K562 (cell line): ENCODE measurements around the gene ANKRD44. TPM values are rescaled to one million over a fixed set of nuclear protein-coding genes. Genes with fewer than 3 reads are reported as not detected.

ENCODE experiments used
- EP400 ChIP-seq: fragments of 450-650 bp; IDR thresholded peaks from 2 replicates; pipeline ENCODE4 v1.6.1; 2017; ENCODE audit warnings: antibody characterized with exemption, mild to moderate bottlenecking, moderate library complexity
- ESRRB ChIP-seq: fragments of 250-450 bp; sonication (Bioruptor Pico); IDR thresholded peaks from 2 replicates; pipeline ENCODE4 v1.5.0; 2020; ENCODE audit warnings: mild to moderate bottlenecking, moderate library complexity, borderline replicate concordance
- MEIS2 ChIP-seq: fragments of 450-650 bp; IDR thresholded peaks from 2 replicates; pipeline ENCODE4 v1.6.1; 2014; ENCODE audit warnings: mild to moderate bottlenecking; ENCODE audit not compliant: partially characterized antibody
- SAFB ChIP-seq: fragments of 200-400 bp; formaldehyde crosslinking; IDR thresholded peaks from 2 replicates; pipeline ENCODE4 v1.6.1; 2017; ENCODE audit warnings: low read depth, low read length, borderline replicate concordance
- TEAD2 ChIP-seq: fragments of 450-650 bp; IDR thresholded peaks from 2 replicates; pipeline ENCODE4 v1.6.1; 2016; ENCODE audit warnings: missing genetic modification characterization, control low read depth, missing compliant biosample characterization
- YY1 ChIP-seq, 3 experiments: IDR thresholded peaks; 2 replicates each; pipeline ENCODE4 v1.6.1; 2011; ENCODE audit warnings: low read length in 2 of 3, mild to moderate bottlenecking in 2 of 3, moderate library complexity in 2 of 3, borderline replicate concordance in 1 of 3, control low read depth in 1 of 3, low read depth in 1 of 3; ENCODE audit not compliant: insufficient read depth in 3 of 3, insufficient replicate concordance in 2 of 3, control insufficient read depth in 1 of 3, insufficient read length in 1 of 3; ENCODE audit errors: extremely low read depth in 1 of 3
- ZFP1 ChIP-seq: fragments of 450-650 bp; formaldehyde crosslinking; IDR thresholded peaks from 2 replicates; pipeline ENCODE4 v1.4.0; 2020; ENCODE audit warnings: mild to moderate bottlenecking, mixed read lengths
- ZNF224 ChIP-seq: sonication (generic); formaldehyde crosslinking; IDR thresholded peaks from 2 replicates; pipeline ENCODE4 v1.8.0; 2022; ENCODE audit warnings: mild to moderate bottlenecking, missing genetic modification reagents
- polyA plus RNA-seq, 8 experiments: library from polyadenylated mRNA; depleted of rRNA in 4 of 8; stranded (reverse) in 5 of 8; unstranded in 3 of 8; fragments of >200 nt; fragmentation: Nextera tagmentation in 2 of 8; fragmentation: Illumina TruSeq in 1 of 8; extraction: Ambion mirVana in 2 of 8; extraction: Trizol in 1 of 8; gene quantifications; 2 replicates each; pipeline versions ENCODE4 v1.2.1 to v1.2.3, GENCODE V29; 2011 to 2014; ENCODE audit warnings: inconsistent platforms in 1 of 8, missing spikeins in 1 of 8
- total RNA-seq, 7 experiments: library from RNA; depleted of rRNA in 6 of 7; stranded (reverse); fragments of >200 nt in 6 of 7; fragmentation: Illumina TruSeq in 2 of 7; extraction: Trizol in 2 of 7; gene quantifications; 2 replicates each; pipeline versions ENCODE4 v1.2.1 to v1.2.3, GENCODE V29; 2011 to 2021; ENCODE audit warnings: low replicate concordance in 1 of 7
- TF ChIP-seq, protein P1 (sequence below): fragments of 250-450 bp; sonication (Bioruptor Pico); IDR thresholded peaks from 2 replicates; pipeline ENCODE4 v1.5.0; 2022; ENCODE audit warnings: mild to moderate bottlenecking
- TF ChIP-seq, protein P2 (sequence below): fragments of 450-650 bp; IDR thresholded peaks from one replicate; pipeline ENCODE4 v1.6.1; 2018; ENCODE audit warnings: mild to moderate bottlenecking, moderate library complexity; ENCODE audit not compliant: partially characterized antibody
- TF ChIP-seq, protein P3 (sequence below): sonication (generic); formaldehyde crosslinking; IDR thresholded peaks from 2 replicates; pipeline ENCODE4 v1.8.1; 2023; ENCODE audit warnings: mild to moderate bottlenecking, missing genetic modification reagents

ANKRD44 gene
- total and polyA plus RNA-seq, 9 of the 15 experiments (the other 6 are each of a cell fraction or from before 2014, with no cell fraction given), result 0.03 to 0.64 (median 0.07) TPM; not detected in 3

DNA sequence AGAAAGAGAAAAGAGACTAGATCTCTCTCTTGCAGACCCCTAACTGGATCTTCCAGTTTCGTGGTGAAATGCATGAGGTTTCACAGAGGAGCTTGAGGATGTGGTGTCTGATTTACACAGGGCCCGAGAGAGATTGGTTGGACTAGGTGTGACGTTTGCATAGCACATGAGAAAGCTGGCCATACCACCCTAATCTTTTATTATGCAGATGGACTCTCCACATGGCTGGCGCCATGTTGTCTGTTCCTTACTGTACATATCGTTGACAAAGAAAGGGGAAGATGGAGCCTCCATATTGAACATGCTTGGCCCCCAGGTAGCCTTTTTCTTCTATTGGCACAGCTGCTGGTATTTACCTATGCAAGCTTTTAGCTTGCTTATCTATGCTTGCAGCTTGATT lies 356.6 kb downstream of the ANKRD44 start (continued):
- TF ChIP-seq, protein P1, sequence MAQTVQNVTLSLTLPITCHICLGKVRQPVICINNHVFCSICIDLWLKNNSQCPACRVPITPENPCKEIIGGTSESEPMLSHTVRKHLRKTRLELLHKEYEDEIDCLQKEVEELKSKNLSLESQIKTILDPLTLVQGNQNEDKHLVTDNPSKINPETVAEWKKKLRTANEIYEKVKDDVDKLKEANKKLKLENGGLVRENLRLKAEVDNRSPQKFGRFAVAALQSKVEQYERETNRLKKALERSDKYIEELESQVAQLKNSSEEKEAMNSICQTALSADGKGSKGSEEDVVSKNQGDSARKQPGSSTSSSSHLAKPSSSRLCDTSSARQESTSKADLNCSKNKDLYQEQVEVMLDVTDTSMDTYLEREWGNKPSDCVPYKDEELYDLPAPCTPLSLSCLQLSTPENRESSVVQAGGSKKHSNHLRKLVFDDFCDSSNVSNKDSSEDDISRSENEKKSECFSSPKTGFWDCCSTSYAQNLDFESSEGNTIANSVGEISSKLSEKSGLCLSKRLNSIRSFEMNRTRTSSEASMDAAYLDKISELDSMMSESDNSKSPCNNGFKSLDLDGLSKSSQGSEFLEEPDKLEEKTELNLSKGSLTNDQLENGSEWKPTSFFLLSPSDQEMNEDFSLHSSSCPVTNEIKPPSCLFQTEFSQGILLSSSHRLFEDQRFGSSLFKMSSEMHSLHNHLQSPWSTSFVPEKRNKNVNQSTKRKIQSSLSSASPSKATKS (CRISPR knock-in tag), result no peak
- TF ChIP-seq ZNF224 (CRISPR knock-in tag) (no peak), EP400 (0 out of 2 replicates have a peak, but pooled peaks have one; percentile 17), TEAD2 (tag) (no peak), ESRRB (CRISPR knock-in tag) (no peak), ZFP1 (no peak), MEIS2 (no peak), YY1 (IDR thresholded peaks at IDR 0.05; ENCODE audit: borderline replicate concordance in 1 of 3, control insufficient read depth in 1 of 3, extremely low read depth in 1 of 3, insufficient read depth in 3 of 3, insufficient read length in 1 of 3, insufficient replicate concordance in 2 of 3, low read depth in 1 of 3, low read length in 2 of 3) (peak in 1 of 3 experiments; percentile 50), SAFB (no peak)
- TF ChIP-seq, protein P2, sequence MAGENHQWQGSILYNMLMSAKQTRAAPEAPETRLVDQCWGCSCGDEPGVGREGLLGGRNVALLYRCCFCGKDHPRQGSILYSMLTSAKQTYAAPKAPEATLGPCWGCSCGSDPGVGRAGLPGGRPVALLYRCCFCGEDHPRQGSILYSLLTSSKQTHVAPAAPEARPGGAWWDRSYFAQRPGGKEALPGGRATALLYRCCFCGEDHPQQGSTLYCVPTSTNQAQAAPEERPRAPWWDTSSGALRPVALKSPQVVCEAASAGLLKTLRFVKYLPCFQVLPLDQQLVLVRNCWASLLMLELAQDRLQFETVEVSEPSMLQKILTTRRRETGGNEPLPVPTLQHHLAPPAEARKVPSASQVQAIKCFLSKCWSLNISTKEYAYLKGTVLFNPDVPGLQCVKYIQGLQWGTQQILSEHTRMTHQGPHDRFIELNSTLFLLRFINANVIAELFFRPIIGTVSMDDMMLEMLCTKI, result no peak
- TF ChIP-seq, protein P3, sequence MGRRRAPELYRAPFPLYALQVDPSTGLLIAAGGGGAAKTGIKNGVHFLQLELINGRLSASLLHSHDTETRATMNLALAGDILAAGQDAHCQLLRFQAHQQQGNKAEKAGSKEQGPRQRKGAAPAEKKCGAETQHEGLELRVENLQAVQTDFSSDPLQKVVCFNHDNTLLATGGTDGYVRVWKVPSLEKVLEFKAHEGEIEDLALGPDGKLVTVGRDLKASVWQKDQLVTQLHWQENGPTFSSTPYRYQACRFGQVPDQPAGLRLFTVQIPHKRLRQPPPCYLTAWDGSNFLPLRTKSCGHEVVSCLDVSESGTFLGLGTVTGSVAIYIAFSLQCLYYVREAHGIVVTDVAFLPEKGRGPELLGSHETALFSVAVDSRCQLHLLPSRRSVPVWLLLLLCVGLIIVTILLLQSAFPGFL (CRISPR knock-in tag), result no peak
- TF ChIP-seq, all 486 proteins: peak for 3
